BE2C (cell line): Measurements from ENCODE around the gene ZNF777.

Source experiments
- DNase-seq: peaks from one replicate; pipeline ENCODE4 v3.0.0-alpha.2; 2020
- H3K27me3 ChIP-seq: fragments of 250-450 bp; sonication (Bioruptor Pico); 2 replicates; pipeline ENCODE4 v1.5.1; 2020; ENCODE audit warnings: mild to moderate bottlenecking
- H3K36me3 ChIP-seq: fragments of 250-450 bp; sonication (Bioruptor Pico); 2 replicates; pipeline ENCODE4 v1.5.1; 2020; ENCODE audit warnings: mild to moderate bottlenecking
- H3K4me1 ChIP-seq: fragments of 250-450 bp; sonication (Bioruptor Pico); 2 replicates; pipeline ENCODE4 v1.5.1; 2020
- H3K4me3 ChIP-seq: 2 replicates; pipeline ENCODE4 v1.5.1; 2011; ENCODE audit warnings: low read depth, low read length
- H3K9me3 ChIP-seq: fragments of 250-450 bp; sonication (Bioruptor Pico); 2 replicates; pipeline ENCODE4 v1.5.1; 2020
- CTCF ChIP-seq: IDR thresholded peaks from 2 replicates; pipeline ENCODE4 v1.5.1; 2012; ENCODE audit warnings: mild to moderate bottlenecking, low read depth, low read length

Gene ZNF777

DNA sequence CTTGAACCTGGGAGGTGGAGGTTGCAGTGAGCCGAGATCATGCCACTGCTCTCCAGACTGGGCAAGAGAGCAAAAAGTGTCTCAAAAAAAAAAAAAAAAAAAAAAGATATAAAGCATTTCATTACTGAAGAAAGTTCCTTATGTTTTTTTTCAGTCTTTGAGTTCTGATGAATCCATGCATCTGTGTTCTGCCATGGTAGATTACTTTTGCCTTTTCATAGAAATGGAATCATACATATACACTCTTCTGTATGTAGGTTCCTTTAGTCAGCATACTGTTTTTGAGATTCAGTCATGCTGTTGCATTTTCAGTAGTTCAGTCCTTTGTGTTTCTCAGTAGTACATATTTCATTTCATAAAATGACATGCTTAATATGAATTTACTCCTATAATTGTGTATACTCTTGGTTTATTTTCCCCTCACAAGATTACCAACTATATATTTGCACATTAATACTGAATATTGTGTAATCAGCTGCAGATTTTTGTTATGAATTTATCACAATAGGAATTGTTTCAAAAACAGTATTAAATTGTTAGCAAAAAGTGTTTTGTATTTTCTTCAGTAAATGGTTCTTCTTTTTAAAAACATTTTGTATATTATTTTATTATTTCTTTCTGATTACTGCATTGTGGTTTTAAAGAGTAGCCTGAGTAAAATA is 2.8 kb upstream of the ZNF777 start:
- no peak overlapping the region for H3K4me3 ChIP-seq
- H3K4me1 ChIP-seq = no peaks in the 10 kb centered on the region
- no peak for TF ChIP-seq CTCF
- no peaks in the 10 kb centered on the region for H3K36me3 ChIP-seq
- DNase-seq = no peak
- peaks cover 4% of the 10 kb centered on the region; the same call in 1 of the 2 replicates for H3K27me3 ChIP-seq
- no peaks in the 10 kb centered on the region for H3K9me3 ChIP-seq

DNA sequence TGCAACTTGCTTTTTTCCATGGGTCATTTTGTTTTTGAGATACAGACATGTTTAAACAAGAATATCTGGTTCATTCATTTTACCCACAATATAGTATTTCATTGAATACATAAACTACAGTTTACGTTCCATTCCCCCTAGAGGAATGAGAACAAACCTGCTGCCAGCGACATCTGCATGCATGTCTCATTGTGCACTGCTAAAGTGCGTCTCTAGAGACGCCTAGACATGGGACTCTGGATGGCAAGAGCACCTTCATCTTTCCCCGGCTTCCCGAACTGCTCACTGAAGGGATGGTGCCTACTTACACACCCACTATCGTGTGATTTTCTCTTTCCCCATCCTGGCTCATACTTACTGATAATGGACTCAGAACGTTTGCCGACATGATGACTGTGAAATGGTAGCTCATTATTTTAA is 1.2 kb upstream of the ZNF777 start:
- no peak for TF ChIP-seq CTCF
- H3K27me3 ChIP-seq = peaks cover 4% of the 10 kb centered on the region; the same call in 1 of the 2 replicates

DNA sequence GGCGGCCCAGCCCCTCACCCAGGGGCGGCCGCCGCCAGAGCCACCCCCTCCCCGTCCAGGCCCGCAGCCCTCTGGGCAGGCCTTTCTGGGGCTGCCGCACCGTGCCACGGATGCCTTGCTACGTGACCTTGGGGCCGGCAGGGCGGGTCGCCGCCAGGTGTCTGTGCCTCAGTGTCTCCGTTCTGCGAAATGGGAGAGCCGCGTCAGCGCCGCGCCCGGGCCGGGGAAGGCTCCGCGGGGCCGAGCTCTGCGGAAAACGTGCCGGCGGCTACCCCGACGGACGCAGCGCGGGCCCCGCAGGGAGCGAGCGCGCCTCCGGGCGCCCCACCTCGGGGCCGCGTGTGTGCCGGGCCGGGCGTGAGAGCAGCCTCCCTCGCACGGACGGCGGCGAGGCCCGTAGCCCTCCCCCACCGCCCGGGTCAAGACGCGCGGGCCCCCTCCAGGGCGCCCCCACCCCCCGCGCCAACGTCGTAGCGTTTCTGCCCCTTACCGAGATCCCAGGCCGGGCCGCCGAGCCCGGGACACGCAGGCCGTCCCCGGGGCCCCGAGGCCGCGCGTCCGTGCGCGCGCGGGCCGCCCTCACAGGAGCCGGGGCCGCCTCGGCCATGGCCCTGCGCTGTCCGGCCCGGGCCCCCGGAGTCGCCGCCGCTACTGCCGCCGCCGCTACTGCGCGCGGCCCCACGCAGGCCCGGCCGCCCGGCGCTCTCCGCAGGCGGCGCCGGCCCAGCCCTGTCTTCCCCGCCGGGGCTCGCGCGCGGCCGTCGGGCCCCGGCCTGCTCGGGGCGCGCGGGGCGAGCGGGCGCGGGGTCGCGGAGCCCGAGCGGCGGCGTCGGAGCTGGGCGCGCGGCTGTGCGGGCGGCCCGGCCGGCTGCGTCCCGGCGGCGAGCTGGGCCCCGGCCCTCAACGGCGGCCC is 1.1 kb downstream of the ZNF777 start:
- peak overlapping the region; percentile 71 for H3K4me3 ChIP-seq
- DNase-seq = no peak
- no peak for TF ChIP-seq CTCF
- no peaks in the 10 kb centered on the region for H3K4me1 ChIP-seq
- peaks cover 16% of the 10 kb centered on the region for H3K36me3 ChIP-seq
- H3K9me3 ChIP-seq = no peaks in the 10 kb centered on the region
- 0 out of 2 replicates have a peak, but pooled peaks cover 4% of the 10 kb centered on the region for H3K27me3 ChIP-seq

More for the DNA sequence above, 1.2 kb upstream of the ZNF777 start:
- no peaks in the 10 kb centered on the region for H3K9me3 ChIP-seq
- DNase-seq = no peak
- no peaks in the 10 kb centered on the region; the same call in 1 of the 2 replicates for H3K36me3 ChIP-seq
- no peaks in the 10 kb centered on the region for H3K4me1 ChIP-seq
- H3K4me3 ChIP-seq = no peak overlapping the region

DNA sequence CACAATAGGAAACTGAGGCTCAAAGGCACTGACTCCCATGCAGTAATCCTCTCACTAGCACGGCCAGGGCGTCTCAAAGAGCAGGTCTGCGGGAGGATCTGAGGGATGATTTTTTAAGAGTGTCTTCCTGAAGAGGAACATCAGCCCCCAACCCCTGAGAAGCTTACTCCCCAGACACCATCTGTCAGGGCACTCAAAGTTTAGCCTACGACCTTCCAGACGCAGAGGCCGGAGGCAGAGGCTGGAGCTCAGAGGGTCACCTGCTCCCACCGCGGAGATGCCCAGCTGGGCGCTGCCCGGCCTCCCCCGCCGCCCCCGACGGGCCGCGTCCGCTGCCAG is 1.7 kb downstream of the ZNF777 start:
- peak overlapping the region; percentile 50 for H3K4me3 ChIP-seq
- no peak for DNase-seq
- peaks cover 20% of the 10 kb centered on the region for H3K36me3 ChIP-seq

GRCh38 chr7:149458235-149458634 is 2.6 kb downstream of the ZNF777 start:
- Histone ChIP-seq H3K27me3 (no peaks in the 10 kb centered on the region), H3K9me3 (no peaks in the 10 kb centered on the region), H3K4me3 (no peak overlapping the region), H3K36me3 (peaks cover 28% of the 10 kb centered on the region), H3K4me1 (no peaks in the 10 kb centered on the region)
- TF ChIP-seq CTCF = no peak
- no peak for DNase-seq

More for the DNA sequence above, 1.7 kb downstream of the ZNF777 start:
- no peaks in the 10 kb centered on the region for H3K4me1 ChIP-seq
- TF ChIP-seq CTCF = no peak
- no peaks in the 10 kb centered on the region for H3K9me3 ChIP-seq
- 0 out of 2 replicates have a peak, but pooled peaks cover 4% of the 10 kb centered on the region for H3K27me3 ChIP-seq
